ENCODE measurements around the gene GRM4.

GRM4 gene

DNA sequence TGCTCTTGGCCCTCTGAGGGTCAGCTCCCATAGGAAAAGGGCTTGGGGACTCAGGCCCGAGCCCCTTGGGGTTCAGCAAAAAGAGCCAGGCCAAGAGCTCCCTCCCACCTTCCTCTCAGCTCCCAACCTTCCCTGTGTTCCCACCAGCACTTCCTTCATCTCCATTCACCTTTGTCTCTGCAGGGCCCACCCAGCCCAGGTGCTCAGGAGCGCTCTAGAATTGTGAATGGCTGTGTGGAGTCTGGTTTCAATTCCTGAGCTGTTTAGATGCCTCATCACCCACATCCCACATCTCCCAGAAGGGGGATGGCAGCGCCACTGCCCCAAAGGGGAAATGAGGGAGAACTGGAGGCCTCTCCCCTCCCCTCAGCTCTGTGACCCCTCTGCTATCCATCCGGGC is 7.7 kb downstream of the GRM4 start:
- H3K4me3 ChIP-seq (replicated peaks; ENCODE audit: low read depth, low read length): no peak overlapping the region
- TF ChIP-seq, protein P1, sequence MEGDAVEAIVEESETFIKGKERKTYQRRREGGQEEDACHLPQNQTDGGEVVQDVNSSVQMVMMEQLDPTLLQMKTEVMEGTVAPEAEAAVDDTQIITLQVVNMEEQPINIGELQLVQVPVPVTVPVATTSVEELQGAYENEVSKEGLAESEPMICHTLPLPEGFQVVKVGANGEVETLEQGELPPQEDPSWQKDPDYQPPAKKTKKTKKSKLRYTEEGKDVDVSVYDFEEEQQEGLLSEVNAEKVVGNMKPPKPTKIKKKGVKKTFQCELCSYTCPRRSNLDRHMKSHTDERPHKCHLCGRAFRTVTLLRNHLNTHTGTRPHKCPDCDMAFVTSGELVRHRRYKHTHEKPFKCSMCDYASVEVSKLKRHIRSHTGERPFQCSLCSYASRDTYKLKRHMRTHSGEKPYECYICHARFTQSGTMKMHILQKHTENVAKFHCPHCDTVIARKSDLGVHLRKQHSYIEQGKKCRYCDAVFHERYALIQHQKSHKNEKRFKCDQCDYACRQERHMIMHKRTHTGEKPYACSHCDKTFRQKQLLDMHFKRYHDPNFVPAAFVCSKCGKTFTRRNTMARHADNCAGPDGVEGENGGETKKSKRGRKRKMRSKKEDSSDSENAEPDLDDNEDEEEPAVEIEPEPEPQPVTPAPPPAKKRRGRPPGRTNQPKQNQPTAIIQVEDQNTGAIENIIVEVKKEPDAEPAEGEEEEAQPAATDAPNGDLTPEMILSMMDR (IDR thresholded peaks at IDR 0.05; ENCODE audit: low read length, missing control alignments): no peak
- DNase-seq (ENCODE audit: low read depth): no peak

DNA sequence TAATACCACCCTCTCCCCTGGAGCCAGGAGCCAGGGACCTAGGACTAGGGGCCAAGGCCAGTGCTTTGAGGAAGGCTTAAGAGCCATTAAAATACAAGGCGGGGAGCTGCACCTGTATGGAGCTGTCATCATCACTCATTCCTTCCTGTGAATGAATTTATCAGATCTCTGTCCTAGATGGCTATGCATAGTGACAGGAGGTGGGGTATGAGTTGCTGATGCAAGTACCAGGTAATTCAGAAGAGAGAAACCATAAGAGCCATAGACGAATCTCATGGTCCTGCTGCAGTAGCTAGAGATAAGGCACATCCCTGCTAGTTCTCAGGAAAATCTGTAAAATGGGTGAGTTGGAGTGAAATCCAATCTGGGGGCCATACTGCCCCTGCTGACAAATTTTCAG is 10.3 kb downstream of the GRM4 start:
- H3K4me3 ChIP-seq (replicated peaks; ENCODE audit: low read depth, low read length): no peak overlapping the region
- DNase-seq (ENCODE audit: low read depth): no peak
- TF ChIP-seq, protein P1 (IDR thresholded peaks at IDR 0.05; ENCODE audit: low read length, missing control alignments): no peak

DNA sequence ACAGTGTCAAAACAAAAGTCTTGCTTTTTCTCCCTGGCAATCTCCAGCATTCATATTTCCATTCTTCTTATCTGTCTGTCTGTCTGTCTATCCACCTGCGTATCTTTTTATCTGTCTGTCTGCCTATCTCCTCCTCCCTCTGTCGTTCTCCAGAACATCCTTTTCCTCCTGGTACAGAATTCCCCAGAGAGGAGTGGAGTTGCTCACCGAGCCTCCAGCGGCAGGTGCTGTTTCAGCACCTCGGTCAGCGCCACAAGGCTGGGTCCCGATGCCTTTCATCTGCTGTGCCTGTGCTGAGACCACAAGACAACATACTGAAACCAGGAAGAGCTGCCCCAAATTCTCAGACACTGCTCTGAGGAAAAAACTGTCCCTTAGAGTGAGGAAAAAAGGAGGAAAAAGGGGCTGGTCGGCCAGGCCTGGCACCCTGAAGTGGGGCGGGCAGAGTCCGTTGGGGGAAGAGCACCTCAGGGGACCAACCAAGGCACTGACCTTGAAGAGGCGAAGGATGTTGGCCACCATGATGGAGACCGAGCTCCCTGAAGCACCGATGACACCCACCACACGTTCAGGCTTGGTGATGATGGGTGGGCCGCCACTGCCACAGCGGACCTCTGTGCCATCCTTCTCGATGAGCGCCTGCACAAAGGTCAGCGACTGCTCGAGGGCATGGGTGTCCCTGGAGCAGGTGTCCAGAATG is 13.3 kb downstream of the GRM4 start:
- no peak overlapping the region for H3K4me3 ChIP-seq (replicated peaks; ENCODE audit: low read depth, low read length)
- TF ChIP-seq, protein P1 (IDR thresholded peaks at IDR 0.05; ENCODE audit: low read length, missing control alignments): no peak
- DNase-seq (ENCODE audit: low read depth): peak; percentile 42

DNA sequence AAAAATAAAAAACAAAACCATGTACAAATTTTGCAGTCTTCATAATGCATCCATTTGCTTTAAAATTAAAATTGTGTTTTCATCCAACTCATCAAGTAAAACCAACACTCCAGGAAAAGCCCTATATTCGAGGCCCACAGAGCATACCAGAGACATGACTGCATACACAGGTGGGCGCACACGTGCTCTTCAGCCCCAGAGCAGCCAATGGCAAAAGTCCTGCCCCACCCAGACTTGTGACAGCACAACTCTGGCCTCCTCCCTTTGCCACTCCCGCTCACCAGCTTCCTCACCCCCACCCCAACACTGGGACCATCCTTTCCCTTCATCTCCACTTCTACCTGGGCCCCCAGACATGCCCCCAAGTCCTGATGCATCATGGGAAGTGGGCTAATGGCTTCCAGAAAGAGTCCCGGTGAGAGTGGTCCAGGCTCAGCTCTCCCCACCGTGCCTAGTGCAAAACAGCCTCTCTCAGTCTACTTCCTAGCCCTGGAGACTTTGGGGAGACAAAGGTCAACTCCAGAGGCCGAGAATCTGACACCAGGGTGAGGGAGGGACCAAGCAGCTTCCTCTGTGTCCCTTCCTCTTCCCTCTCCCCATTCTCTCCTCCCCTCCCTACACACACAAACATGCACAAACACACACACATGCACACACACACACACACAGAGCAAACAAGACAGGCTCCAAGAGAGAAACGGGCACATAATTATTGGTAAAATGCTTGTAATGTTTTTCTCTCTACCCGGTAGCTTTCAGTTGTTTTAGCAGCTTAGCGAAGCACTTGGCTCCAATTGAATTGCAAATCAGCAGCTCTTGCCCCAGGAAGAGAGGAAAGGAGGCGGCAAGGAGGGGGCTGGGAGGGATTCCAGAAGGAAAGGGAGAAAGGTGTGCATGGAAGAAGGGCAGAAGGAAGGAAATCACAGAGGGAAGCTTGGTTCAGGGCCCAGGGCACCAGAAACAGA is 14.3 kb downstream of the GRM4 start:
- TF ChIP-seq, protein P1 (IDR thresholded peaks at IDR 0.05; ENCODE audit: low read length, missing control alignments): no peak
- DNase-seq (ENCODE audit: low read depth): no peak

DNA sequence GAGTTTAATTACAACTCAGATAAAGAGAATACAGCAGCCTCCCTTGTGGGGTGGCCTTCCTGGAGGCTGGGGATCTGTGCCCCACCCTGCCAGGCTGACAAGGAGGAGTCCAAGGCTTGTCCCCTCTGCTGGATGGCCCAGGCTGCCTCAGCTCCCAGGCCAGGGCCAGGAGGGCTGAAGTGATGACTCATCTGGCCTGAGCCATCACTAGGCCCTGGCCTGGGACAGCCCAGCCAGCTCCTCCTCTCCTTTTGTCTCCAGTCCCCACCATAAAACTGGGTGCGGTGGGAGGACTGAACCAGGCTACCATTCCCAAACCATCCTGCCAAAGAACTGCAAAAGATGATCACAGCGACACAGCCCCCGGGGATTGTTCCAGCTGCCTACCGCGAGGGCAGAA is 15.0 kb downstream of the GRM4 start:
- H3K4me3 ChIP-seq (replicated peaks; ENCODE audit: low read depth, low read length): no peak overlapping the region
- TF ChIP-seq, protein P1 (IDR thresholded peaks at IDR 0.05; ENCODE audit: low read length, missing control alignments): no peak
- no peak for DNase-seq (ENCODE audit: low read depth)

More for the DNA sequence above, 14.3 kb downstream of the GRM4 start:
- H3K4me3 ChIP-seq (replicated peaks; ENCODE audit: low read depth, low read length): no peak overlapping the region

DNA sequence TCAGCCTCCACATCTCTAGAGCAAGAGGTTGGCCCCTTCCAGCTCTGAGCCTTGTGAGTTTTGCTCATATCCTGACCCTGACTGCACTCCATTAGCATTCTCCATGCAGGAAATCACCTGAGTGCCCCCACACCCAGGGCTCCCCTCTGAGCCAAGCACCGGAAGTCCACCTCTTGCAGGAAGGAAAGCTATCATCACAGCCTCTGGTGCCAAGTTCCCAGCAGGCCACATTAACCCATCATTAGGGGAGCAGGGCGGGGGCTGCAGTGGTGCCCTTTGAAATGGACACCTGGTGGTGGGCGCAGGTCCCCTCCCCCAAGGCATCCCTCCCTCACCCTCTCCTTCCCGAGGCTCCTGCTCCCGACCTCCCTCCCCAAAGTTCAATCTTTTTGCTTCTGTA is 16.1 kb downstream of the GRM4 start:
- DNase-seq (ENCODE audit: low read depth): no peak
- TF ChIP-seq, protein P1 (IDR thresholded peaks at IDR 0.05; ENCODE audit: low read length, missing control alignments): no peak
- no peak overlapping the region for H3K4me3 ChIP-seq (replicated peaks; ENCODE audit: low read depth, low read length)
